A549 (cell line): Measurements from ENCODE around the gene EAF1.
"Not testable (repeated sequence)": the region's sequence is repeated elsewhere in the genome, so short reads cannot be mapped to it uniquely, and the experiment has no call there.

Source experiments
- CHD2 ChIP-seq: fragments of 150-350 bp; IDR thresholded peaks from 2 replicates; pipeline ENCODE4 v1.6.1; 2014; ENCODE audit warnings: low read length; ENCODE audit not compliant: partially characterized antibody
- CTCF ChIP-seq: fragments of >200 bp; sonication (Bioruptor Twin); formaldehyde crosslinking; IDR thresholded peaks from 3 replicates; pipeline ENCODE4 v1.5.1; 2016
- ELK1 ChIP-seq: fragments of 150-350 bp; IDR thresholded peaks from 2 replicates; pipeline ENCODE4 v1.6.1; 2014; ENCODE audit warnings: low read depth, mild to moderate bottlenecking, low read length
- ESRRA ChIP-seq: fragments of 150-350 bp; IDR thresholded peaks from 2 replicates; pipeline ENCODE4 v1.6.1; 2014; ENCODE audit warnings: mild to moderate bottlenecking, low read length, borderline replicate concordance
- MAX ChIP-seq: IDR thresholded peaks from 2 replicates; pipeline ENCODE4 v1.6.1; 2012
- MAZ ChIP-seq: fragments of 150-350 bp; IDR thresholded peaks from 2 replicates; pipeline ENCODE4 v1.6.1; 2014; ENCODE audit warnings: antibody characterized with exemption, low read depth, low read length, borderline replicate concordance
- POLR2A ChIP-seq: IDR thresholded peaks from 2 replicates; pipeline ENCODE4 v1.6.1; 2012; ENCODE audit warnings: mild to moderate bottlenecking, low read length
- REST ChIP-seq: fragments of 200-600 bp; sonication (generic); IDR thresholded peaks from 2 replicates; pipeline ENCODE4 v1.6.1; 2016; ENCODE audit warnings: antibody characterized with exemption, mild to moderate bottlenecking, moderate library complexity
- SMC3 ChIP-seq: fragments of >200 bp; sonication (Bioruptor Twin); formaldehyde crosslinking; IDR thresholded peaks from 3 replicates; pipeline ENCODE4 v1.6.1; 2018; ENCODE audit warnings: inconsistent platforms
- TP53 ChIP-seq: fragments of 250-450 bp; sonication (Bioruptor Pico); IDR thresholded peaks from 2 replicates; pipeline ENCODE4 v1.5.0; 2021; ENCODE audit warnings: mild to moderate bottlenecking, moderate library complexity
- USF2 ChIP-seq: fragments of 450-650 bp; IDR thresholded peaks from 2 replicates; pipeline ENCODE4 v1.6.1; 2014; ENCODE audit warnings: antibody characterized with exemption

- not testable (repeated sequence) for TF ChIP-seq CTCF; CHD2; MAZ; POLR2A; SMC3; MAX; USF2; REST; ELK1; ESRRA; TP53 (CRISPR knock-in tag)
These were observed 29.5 kb downstream of the EAF1 start for GRCh38 chr3:15456915-15457314.
